ENCODE results near the gene CGB2. TPM values are rescaled to one million over a fixed set of nuclear protein-coding genes. Genes with fewer than 3 reads are reported as not detected.

The CGB2 gene
- total RNA-seq, 1 donor from 2014 or later: not detected

DNA sequence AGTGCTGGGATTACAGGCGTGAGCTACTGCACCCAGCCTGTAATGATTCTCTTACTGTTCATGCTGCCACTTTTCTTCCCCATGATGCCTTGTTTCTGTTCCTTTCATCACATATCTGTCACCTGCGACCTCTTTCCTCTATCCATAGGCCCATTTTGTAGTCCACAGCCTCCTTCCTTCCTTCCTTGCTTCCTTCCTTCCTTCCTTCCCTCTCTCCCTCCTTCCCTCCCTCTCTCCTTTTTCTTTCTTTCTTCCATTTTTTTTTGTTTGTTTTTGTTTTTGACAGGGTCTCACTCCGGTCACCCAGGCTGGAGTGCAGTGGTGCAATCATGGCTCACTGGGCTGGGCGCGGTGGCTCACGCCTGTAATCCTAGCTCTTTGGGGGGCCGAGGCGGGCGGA is 42.8 kb upstream of the CGB2 start:
- no peak for TF ChIP-seq CTCF (IDR thresholded peaks at IDR 0.05; ENCODE audit: insufficient read depth, low read length, severe bottlenecking)
- Histone ChIP-seq H3K27me3 (ENCODE audit: control insufficient read depth, insufficient read depth, low read length) (no peaks in the 10 kb centered on the region), H3K36me3 (ENCODE audit: control insufficient read depth, insufficient read depth, low read length) (peaks cover 26% of the 10 kb centered on the region), H3K4me3 (ENCODE audit: low read depth, low read length) (no peak overlapping the region)
- DNase-seq (ENCODE audit: low read depth): no peak
- FAIRE-seq: no peak

- DNase-seq (ENCODE audit: low read depth): no peak
- H3K27me3 ChIP-seq (ENCODE audit: control insufficient read depth, insufficient read depth, low read length): no peaks in the 10 kb centered on the region
- no peak for FAIRE-seq
- H3K36me3 ChIP-seq (ENCODE audit: control insufficient read depth, insufficient read depth, low read length): peaks cover 26% of the 10 kb centered on the region
- no peak for TF ChIP-seq CTCF (IDR thresholded peaks at IDR 0.05; ENCODE audit: insufficient read depth, low read length, severe bottlenecking)
- H3K4me3 ChIP-seq (ENCODE audit: low read depth, low read length): no peak overlapping the region
Observed at GRCh38 chr19:48989701-48990291, 41.9 kb upstream of the CGB2 start.

DNA sequence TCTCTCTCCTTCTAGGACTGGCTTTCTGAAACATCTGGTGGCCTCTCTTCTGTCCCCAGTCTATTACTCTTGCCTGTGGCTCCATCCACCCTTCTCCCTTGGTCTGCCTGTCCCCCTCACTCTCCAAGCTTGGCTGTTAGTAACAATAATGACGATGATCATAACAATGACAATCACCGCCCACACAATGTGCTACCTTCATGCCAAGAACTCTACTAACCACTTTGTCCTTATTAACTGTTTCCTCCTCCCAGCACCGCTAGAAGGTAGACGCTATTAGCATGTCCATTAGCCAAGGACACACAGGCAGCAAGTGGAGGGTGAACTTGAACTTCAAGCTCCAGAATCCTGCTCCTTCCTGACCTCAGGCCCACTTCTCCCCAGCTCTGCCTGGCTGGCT is 41.3 kb upstream of the CGB2 start:
- no peak for TF ChIP-seq CTCF (IDR thresholded peaks at IDR 0.05; ENCODE audit: insufficient read depth, low read length, severe bottlenecking)
- DNase-seq (ENCODE audit: low read depth) (no peak), FAIRE-seq (no peak)
- Histone ChIP-seq H3K27me3 (ENCODE audit: control insufficient read depth, insufficient read depth, low read length) (no peaks in the 10 kb centered on the region), H3K4me3 (ENCODE audit: low read depth, low read length) (no peak overlapping the region), H3K36me3 (ENCODE audit: control insufficient read depth, insufficient read depth, low read length) (peaks cover 22% of the 10 kb centered on the region)

DNA sequence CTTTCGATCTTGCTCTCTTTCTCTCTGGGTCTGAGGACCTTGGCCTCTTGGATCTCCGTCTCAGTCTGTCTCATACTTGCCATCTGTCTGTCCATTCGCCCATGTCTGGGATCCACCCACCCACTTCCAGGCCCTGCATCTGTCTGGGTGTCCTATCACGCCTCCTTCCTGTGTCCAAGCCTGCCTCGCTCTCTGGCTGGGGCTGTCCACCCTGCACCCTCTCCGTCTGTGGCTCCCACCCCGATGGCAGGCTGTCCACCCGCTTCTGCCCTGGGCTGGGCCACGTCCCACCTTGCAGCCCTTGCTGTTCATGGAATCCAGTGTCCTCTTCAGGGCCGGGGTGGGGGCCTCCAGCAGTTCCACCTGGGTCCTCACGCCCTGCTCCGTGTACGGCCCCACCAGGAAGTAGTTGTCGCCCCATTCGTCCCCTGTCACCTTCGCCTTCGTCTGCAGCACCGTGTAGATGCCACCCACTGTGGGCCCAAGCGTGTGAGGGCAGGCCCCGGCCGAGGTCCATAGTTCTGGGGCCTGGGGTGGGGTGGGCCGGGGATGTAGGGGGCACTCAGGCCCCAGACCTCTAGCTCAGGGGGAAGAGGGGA is 40.6 kb upstream of the CGB2 start:
- no peak overlapping the region for H3K4me3 ChIP-seq (ENCODE audit: low read depth, low read length)
- no peaks in the 10 kb centered on the region for H3K27me3 ChIP-seq (ENCODE audit: control insufficient read depth, insufficient read depth, low read length)
- no peak for FAIRE-seq
- H3K36me3 ChIP-seq (ENCODE audit: control insufficient read depth, insufficient read depth, low read length): peaks cover 17% of the 10 kb centered on the region
- no peak for DNase-seq (ENCODE audit: low read depth)
- TF ChIP-seq CTCF (IDR thresholded peaks at IDR 0.05; ENCODE audit: insufficient read depth, low read length, severe bottlenecking): no peak

DNA sequence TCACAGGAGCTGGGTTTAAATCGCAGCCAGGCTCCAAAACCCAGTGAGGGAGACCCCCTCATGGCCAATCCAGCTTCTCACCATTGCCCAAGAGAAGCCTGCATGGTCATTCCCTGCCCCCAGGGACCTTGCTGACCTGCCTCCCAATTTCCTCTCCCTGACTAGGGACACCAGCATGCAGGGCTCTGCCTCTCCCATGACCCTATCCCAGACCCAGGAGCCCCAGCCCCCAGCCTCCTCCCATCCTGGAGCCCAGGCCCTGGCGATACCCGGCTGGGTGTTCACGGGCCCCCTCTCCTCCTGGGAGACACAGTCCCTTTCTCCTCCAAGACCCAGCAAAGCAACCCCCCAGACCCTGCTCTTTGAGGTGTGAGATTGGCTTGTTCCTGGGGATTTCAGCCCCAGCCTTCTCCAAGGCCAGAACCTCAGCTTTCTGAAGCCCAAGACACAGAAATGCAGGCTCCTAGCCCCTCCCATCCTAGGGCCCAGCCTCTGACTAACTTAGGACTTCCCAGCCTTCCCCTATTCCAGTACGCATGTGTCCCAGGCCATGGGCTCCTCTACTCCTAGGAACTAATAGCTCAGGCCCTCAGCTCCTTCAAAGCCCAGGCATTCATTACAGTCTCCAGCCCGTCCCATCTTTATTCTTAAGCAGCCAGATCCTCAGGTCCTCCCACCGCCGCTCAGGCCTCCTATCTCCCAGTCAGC is 39.7 kb upstream of the CGB2 start:
- peak overlapping the region; percentile 82 for H3K4me3 ChIP-seq (ENCODE audit: low read depth, low read length)
- TF ChIP-seq CTCF (IDR thresholded peaks at IDR 0.05; ENCODE audit: insufficient read depth, low read length, severe bottlenecking): no peak
- DNase-seq (ENCODE audit: low read depth): peak; percentile 69
- H3K36me3 ChIP-seq (ENCODE audit: control insufficient read depth, insufficient read depth, low read length): peaks cover 13% of the 10 kb centered on the region
- no peak for FAIRE-seq
- no peaks in the 10 kb centered on the region for H3K27me3 ChIP-seq (ENCODE audit: control insufficient read depth, insufficient read depth, low read length)

Measured in bronchial epithelial cell (primary cell).